HG02884 (cell line): Measurements from ENCODE around the gene NSG1.
"Not testable (repeated sequence)": the region's sequence is repeated elsewhere in the genome, so short reads cannot be mapped to it uniquely, and the experiment has no call there.

Experiments used
- ATAC-seq: cut with Tn5 transposase; IDR thresholded peaks from one replicate; pipeline ENCODE4 v1.9.1; 2021; ENCODE audit warnings: mild to moderate bottlenecking, moderate library complexity; ENCODE audit not compliant: unreplicated experiment

Gene NSG1

GRCh38 chr4:4415806-4416805 is 29.2 kb downstream of the NSG1 start:
- no peak for ATAC-seq

- ATAC-seq = no peak
These were observed 30.1 kb downstream of the NSG1 start for GRCh38 chr4:4416981-4417380.

GRCh38 chr4:4417886-4418285 is 31.0 kb downstream of the NSG1 start:
- no peak for ATAC-seq

- ATAC-seq = no peak
These were observed 31.9 kb downstream of the NSG1 start for GRCh38 chr4:4418676-4419390.

- ATAC-seq = no peak
These were observed 33.0 kb downstream of the NSG1 start for GRCh38 chr4:4419896-4420295.

GRCh38 chr4:4420421-4420820 is 33.5 kb downstream of the NSG1 start:
- ATAC-seq = no peak

GRCh38 chr4:4421356-4421755 is 34.5 kb downstream of the NSG1 start:
- no peak for ATAC-seq

- not testable (repeated sequence) for ATAC-seq
These were observed 35.2 kb downstream of the NSG1 start for GRCh38 chr4:4422117-4422516.

- ATAC-seq = no peak
These were observed 36.1 kb downstream of the NSG1 start for GRCh38 chr4:4422856-4423499.

GRCh38 chr4:4423706-4424498 is 37.0 kb downstream of the NSG1 start:
- no peak for ATAC-seq

GRCh38 chr4:4424499-4425115 is 37.7 kb downstream of the NSG1 start:
- ATAC-seq = no peak

GRCh38 chr4:4425119-4425690 is 38.3 kb downstream of the NSG1 start:
- no peak for ATAC-seq

GRCh38 chr4:4425696-4426095 is 38.8 kb downstream of the NSG1 start:
- no peak for ATAC-seq

GRCh38 chr4:4426511-4427120 is 39.7 kb downstream of the NSG1 start:
- no peak for ATAC-seq

- ATAC-seq = no peak
These were observed 40.4 kb downstream of the NSG1 start for GRCh38 chr4:4427121-4427870.

- ATAC-seq = no peak
These were observed 41.0 kb downstream of the NSG1 start for GRCh38 chr4:4427886-4428285.

- ATAC-seq = no peak
These were observed 42.3 kb downstream of the NSG1 start for GRCh38 chr4:4428966-4429875.
